CD4-positive, alpha-beta memory T cell (primary cell): ENCODE data around the gene UNCX. TPM values are rescaled to one million over a fixed set of nuclear protein-coding genes. Genes with fewer than 3 reads are reported as not detected.
A peak's percentile ranks its signal among the peaks of the same experiment; 100 is the strongest.
"Not testable (repeated sequence)": the region's sequence is repeated elsewhere in the genome, so short reads cannot be mapped to it uniquely, and the experiment has no call there.

ENCODE experiments used
- CTCF ChIA-PET: fragments of 350-600 bp; sonication (Branson Sonifier 250); formaldehyde crosslinking; loops from one replicate; lab custom pipeline; 2021; ENCODE audit warnings: inconsistent platforms; ENCODE audit not compliant: partially characterized antibody; lab: Charles Lee
- POLR2A ChIA-PET: fragments of 350-600 bp; sonication (Branson Sonifier 250); formaldehyde crosslinking; loops from one replicate; lab custom pipeline; 2021; ENCODE audit not compliant: partially characterized antibody; lab: Charles Lee
- DNase-seq, 5 donors: peaks; one replicate each; pipeline versions ENCODE4 v3.0.0 to v3.0.0-alpha.2; 2020 to 2022; ENCODE audit warnings: mixed read lengths in 1 of 5
- H3K27ac ChIP-seq: one replicate; pipeline ENCODE4 v1.7.0; 2013; ENCODE audit warnings: low read depth, low read length
- H3K27me3 ChIP-seq: 2 replicates; pipeline ENCODE4 v1.7.0; 2013; ENCODE audit warnings: mild to moderate bottlenecking, low read length, moderate library complexity; ENCODE audit not compliant: insufficient read depth
- H3K36me3 ChIP-seq: 2 replicates; pipeline ENCODE4 v1.7.0; 2013; ENCODE audit warnings: mild to moderate bottlenecking, low read length, moderate library complexity; ENCODE audit not compliant: insufficient read depth
- H3K4me1 ChIP-seq: 2 replicates; pipeline ENCODE4 v1.7.0; 2013; ENCODE audit warnings: mild to moderate bottlenecking, low read length, moderate library complexity; ENCODE audit not compliant: insufficient read depth
- H3K4me3 ChIP-seq, 2 donors: one replicate each; pipeline ENCODE4 v1.7.0; 2013; ENCODE audit warnings: low read length in 2 of 2, mild to moderate bottlenecking in 1 of 2
- H3K9me3 ChIP-seq, 2 donors: one replicate each; pipeline ENCODE4 v1.7.0; 2013; ENCODE audit warnings: low read length in 2 of 2, control low read depth in 1 of 2; ENCODE audit not compliant: control insufficient read depth in 1 of 2
- H3K27ac Mint-ChIP-seq, 7 donors: one replicate each; pipeline ENCODE4 v1.8.0; 2020 to 2021; ENCODE audit warnings: mixed read lengths in 7 of 7, mild to moderate bottlenecking in 6 of 7, inconsistent platforms in 3 of 7, moderate library complexity in 3 of 7
- H3K27me3 Mint-ChIP-seq, 2 donors: one replicate each; pipeline ENCODE4 v1.8.0; 2020 to 2021; ENCODE audit warnings: mixed read lengths in 2 of 2
- H3K36me3 Mint-ChIP-seq, 2 donors: one replicate each; pipeline ENCODE4 v1.8.0; 2020 to 2021; ENCODE audit warnings: mixed read lengths in 2 of 2, inconsistent platforms in 1 of 2, mild to moderate bottlenecking in 1 of 2
- H3K4me1 Mint-ChIP-seq, 4 donors: one replicate each; pipeline ENCODE4 v1.8.0; 2020 to 2021; ENCODE audit warnings: mixed read lengths in 4 of 4, mild to moderate bottlenecking in 1 of 4
- H3K4me3 Mint-ChIP-seq, 8 donors: one replicate each; pipeline ENCODE4 v1.8.0; 2020 to 2021; ENCODE audit warnings: mixed read lengths in 8 of 8, mild to moderate bottlenecking in 7 of 8, moderate library complexity in 6 of 8, inconsistent platforms in 3 of 8
- H3K9me3 Mint-ChIP-seq, 8 donors: one replicate each; pipeline ENCODE4 v1.8.0; 2020 to 2021; ENCODE audit warnings: mixed read lengths in 8 of 8, mild to moderate bottlenecking in 5 of 8, inconsistent platforms in 3 of 8, moderate library complexity in 1 of 8
- intact Hi-C: fragments of 100-400 bp; cut with micrococcal nuclease; formaldehyde crosslinking; loops from one replicate; pipeline ENCODE4 v1.15.1; 2023
- polyA plus RNA-seq, 2 donors: library from polyadenylated mRNA; unstranded; fragments of 300-500 nt; fragmentation: Illumina TruSeq; gene quantifications; one replicate each; pipeline ENCODE4 v1.2.3, GENCODE V29; 2021
- total RNA-seq, 2 experiments: library from RNA; stranded (reverse); gene quantifications; one replicate each; pipeline ENCODE4 v1.2.3, GENCODE V29; 2021

The UNCX gene
- total and polyA plus RNA-seq, 4 experiments from 2014 or later: not detected

GRCh38 chr7:1205742-1206141 is 26.9 kb upstream of the UNCX start:
- peaks cover 15 to 18% of the 10 kb centered on the region in 2 donors for H3K27me3 Mint-ChIP-seq
- H3K9me3 ChIP-seq, H3K4me1 ChIP-seq, H3K36me3 ChIP-seq, POLR2A ChIA-PET, H3K27ac ChIP-seq, H3K27ac Mint-ChIP-seq, DNase-seq, H3K4me1 Mint-ChIP-seq, H3K4me3 Mint-ChIP-seq, H3K9me3 Mint-ChIP-seq, H3K36me3 Mint-ChIP-seq, intact Hi-C loops, H3K4me3 ChIP-seq, H3K27me3 ChIP-seq: not testable (repeated sequence)
- CTCF ChIA-PET: interaction anchor here (0.6 kb wide), 1 partner anchor 97 kb away, joined by 3 read pairs; no protein-coding TSS in a partner anchor

- POLR2A ChIA-PET: no interaction called here
- intact Hi-C loops: no loop called here
- Mint-ChIP-seq H3K36me3 (no peaks in the 10 kb centered on the region), H3K27ac (no peak overlapping the region), H3K4me3 (no peak overlapping the region), H3K9me3 (no peaks in the 10 kb centered on the region), H3K4me1 (peaks cover 0 to 5% (median 0%) of the 10 kb centered on the region in 4 donors), H3K27me3 (peaks cover 25 to 27% of the 10 kb centered on the region in 2 donors)
- H3K9me3 ChIP-seq: no peaks in the 10 kb centered on the region
- CTCF ChIA-PET: no interaction called here
- H3K36me3 ChIP-seq: no peaks in the 10 kb centered on the region
- H3K4me3 ChIP-seq: no peak overlapping the region
- no peak for DNase-seq
- H3K27ac ChIP-seq: no peak overlapping the region
- no peaks in the 10 kb centered on the region for H3K4me1 ChIP-seq
- H3K27me3 ChIP-seq: no peaks in the 10 kb centered on the region
Observed at GRCh38 chr7:1209097-1209496, 23.6 kb upstream of the UNCX start.

- peak overlapping the region in 1 of 8 donors; percentile 8 for H3K4me3 Mint-ChIP-seq
- H3K9me3 Mint-ChIP-seq: no peaks in the 10 kb centered on the region
- H3K4me1 ChIP-seq: no peaks in the 10 kb centered on the region
- intact Hi-C loops: no loop called here
- CTCF ChIA-PET: interaction anchor here (0.9 kb wide), 1 partner anchor 15 kb away, joined by 3 read pairs; no protein-coding TSS in a partner anchor
- H3K27ac ChIP-seq: no peak overlapping the region
- no peaks in the 10 kb centered on the region for H3K9me3 ChIP-seq
- no peak overlapping the region for H3K27ac Mint-ChIP-seq
- no peak for DNase-seq
- no peaks in the 10 kb centered on the region for H3K36me3 Mint-ChIP-seq
- no peaks in the 10 kb centered on the region for H3K27me3 ChIP-seq
- H3K4me3 ChIP-seq: no peak overlapping the region
- peaks cover 0 to 5% (median 0%) of the 10 kb centered on the region in 4 donors for H3K4me1 Mint-ChIP-seq
- H3K27me3 Mint-ChIP-seq: peaks cover 31% of the 10 kb centered on the region in 2 donors
- H3K36me3 ChIP-seq: no peaks in the 10 kb centered on the region
- POLR2A ChIA-PET: interaction anchor here (0.5 kb wide), 1 partner anchor 9 kb away, joined by 3 read pairs; no protein-coding TSS in a partner anchor
Observed at GRCh38 chr7:1210321-1210978, 22.2 kb upstream of the UNCX start.

- Histone ChIP-seq H3K4me1 (no peaks in the 10 kb centered on the region), H3K27me3 (no peaks in the 10 kb centered on the region), H3K9me3 (no peaks in the 10 kb centered on the region), H3K27ac (no peak overlapping the region), H3K36me3 (no peaks in the 10 kb centered on the region), H3K4me3 (no peak overlapping the region)
- no peak overlapping the region for H3K4me3 Mint-ChIP-seq
- H3K9me3 Mint-ChIP-seq: no peaks in the 10 kb centered on the region
- H3K4me1 Mint-ChIP-seq: peaks cover 0 to 5% (median 0%) of the 10 kb centered on the region in 4 donors
- H3K27ac Mint-ChIP-seq: no peak overlapping the region
- DNase-seq: no peak
- ChIA-PET CTCF (interaction anchor here (0.5 kb wide), 1 partner anchor 1355 kb away, joined by 3 read pairs; no protein-coding TSS in a partner anchor), POLR2A (no interaction called here)
- intact Hi-C loops: no loop called here
- peaks cover 31% of the 10 kb centered on the region in 2 donors for H3K27me3 Mint-ChIP-seq
- no peaks in the 10 kb centered on the region for H3K36me3 Mint-ChIP-seq
Observed at GRCh38 chr7:1210979-1211608, 21.6 kb upstream of the UNCX start.

DNA sequence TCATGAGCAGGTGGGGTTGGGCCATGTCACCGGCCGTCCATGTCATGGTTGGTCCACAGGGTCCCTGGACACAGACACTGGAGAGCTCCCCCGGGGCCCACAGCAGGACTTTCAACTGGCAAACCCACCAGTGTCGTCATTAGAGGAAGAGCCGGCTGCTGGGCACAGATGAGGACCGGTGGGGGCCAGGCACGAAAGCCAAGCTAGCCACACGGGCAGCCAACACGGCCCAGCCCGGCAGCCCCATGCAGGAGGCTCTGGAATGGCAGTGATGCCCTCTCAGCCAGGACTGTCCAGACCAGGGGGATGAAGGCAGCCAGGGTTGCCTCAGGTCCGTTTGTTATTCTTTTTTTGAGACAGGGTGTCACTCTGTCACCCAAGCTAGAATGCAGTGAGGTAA is 21.1 kb upstream of the UNCX start:
- H3K27me3 ChIP-seq: no peaks in the 10 kb centered on the region
- intact Hi-C loops: no loop called here
- no peaks in the 10 kb centered on the region for H3K9me3 ChIP-seq
- CTCF ChIA-PET: interaction anchor here (0.5 kb wide), 1 partner anchor 1354 kb away, joined by 3 read pairs; no protein-coding TSS in a partner anchor
- no peaks in the 10 kb centered on the region for H3K36me3 Mint-ChIP-seq
- H3K36me3 ChIP-seq: no peaks in the 10 kb centered on the region
- H3K27me3 Mint-ChIP-seq: peaks cover 31% of the 10 kb centered on the region in 2 donors
- no peak overlapping the region for H3K4me3 Mint-ChIP-seq
- H3K27ac Mint-ChIP-seq: no peak overlapping the region
- POLR2A ChIA-PET: no interaction called here
- H3K4me1 ChIP-seq: no peaks in the 10 kb centered on the region
- peaks cover 0 to 5% (median 0%) of the 10 kb centered on the region in 4 donors for H3K4me1 Mint-ChIP-seq
- DNase-seq: no peak
- no peak overlapping the region for H3K4me3 ChIP-seq
- H3K9me3 Mint-ChIP-seq: peaks cover 0 to 4% (median 0%) of the 10 kb centered on the region in 8 donors
- no peak overlapping the region for H3K27ac ChIP-seq

GRCh38 chr7:1212025-1212424 is 20.6 kb upstream of the UNCX start:
- intact Hi-C loops, H3K4me3 Mint-ChIP-seq, H3K4me3 ChIP-seq, CTCF ChIA-PET, H3K4me1 ChIP-seq, H3K4me1 Mint-ChIP-seq, H3K27me3 ChIP-seq, H3K27ac Mint-ChIP-seq, H3K27ac ChIP-seq, DNase-seq, H3K36me3 ChIP-seq, H3K9me3 ChIP-seq, POLR2A ChIA-PET, H3K36me3 Mint-ChIP-seq, H3K9me3 Mint-ChIP-seq: not testable (repeated sequence)
- peaks cover 34% of the 10 kb centered on the region in 2 donors for H3K27me3 Mint-ChIP-seq

- POLR2A ChIA-PET: no interaction called here
- H3K27me3 Mint-ChIP-seq: peaks cover 34 to 36% of the 10 kb centered on the region in 2 donors
Observed at GRCh38 chr7:1214516-1214915, 18.2 kb upstream of the UNCX start.

More at GRCh38 chr7:1214516-1214915, 18.2 kb upstream of the UNCX start:
- no peaks in the 10 kb centered on the region for H3K36me3 ChIP-seq
- H3K27ac ChIP-seq: no peak overlapping the region
- no peak for DNase-seq
- CTCF ChIA-PET: no interaction called here
- peaks cover 0 to 11% (median 5%) of the 10 kb centered on the region in 8 donors for H3K9me3 Mint-ChIP-seq
- H3K4me3 Mint-ChIP-seq: no peak overlapping the region
- no peaks in the 10 kb centered on the region for H3K9me3 ChIP-seq
- H3K4me3 ChIP-seq: no peak overlapping the region
- no peaks in the 10 kb centered on the region for H3K27me3 ChIP-seq
- H3K4me1 Mint-ChIP-seq: peaks cover 0 to 5% (median 0%) of the 10 kb centered on the region in 4 donors
- no peak overlapping the region for H3K27ac Mint-ChIP-seq
- no peaks in the 10 kb centered on the region for H3K4me1 ChIP-seq
- intact Hi-C loops: no loop called here
- H3K36me3 Mint-ChIP-seq: no peaks in the 10 kb centered on the region
